HG03342 (cell line): ENCODE measurements around the gene MMP23B.

Source experiments
- ATAC-seq: cut with Tn5 transposase; IDR thresholded peaks from one replicate; pipeline ENCODE4 v1.9.1; 2021; ENCODE audit warnings: mild to moderate bottlenecking, moderate library complexity; ENCODE audit not compliant: unreplicated experiment

Gene MMP23B

GRCh38 chr1:1602304-1602967 lies 29.5 kb upstream of the MMP23B start:
- no peak for ATAC-seq

DNA sequence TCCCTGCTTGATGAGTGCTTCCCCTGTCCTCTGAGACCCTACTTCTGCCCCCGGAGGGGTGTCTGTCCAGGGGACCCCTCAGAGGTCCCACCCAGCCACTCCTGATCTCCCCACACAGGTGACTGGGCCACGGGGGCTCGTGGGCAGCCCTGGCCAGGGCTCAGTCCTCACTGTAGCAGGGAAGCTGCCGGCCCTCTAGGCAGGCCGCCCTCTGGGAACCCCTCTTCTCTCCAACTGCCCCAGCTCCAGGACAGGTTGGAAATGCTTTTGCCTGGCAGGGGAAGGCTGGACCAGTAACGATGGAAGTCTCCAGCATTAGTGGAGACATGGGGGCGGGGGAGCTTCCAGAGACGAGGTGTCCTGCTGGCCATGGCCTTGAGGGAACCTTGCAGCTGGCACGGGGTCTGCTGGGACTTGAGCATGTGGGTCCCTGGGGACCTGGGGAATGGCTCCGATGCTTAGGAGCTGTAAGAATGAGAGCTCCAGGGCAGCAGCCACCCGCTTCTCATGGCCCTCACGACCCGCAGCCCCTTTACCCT lies 28.9 kb upstream of the MMP23B start:
- ATAC-seq = no peak

DNA sequence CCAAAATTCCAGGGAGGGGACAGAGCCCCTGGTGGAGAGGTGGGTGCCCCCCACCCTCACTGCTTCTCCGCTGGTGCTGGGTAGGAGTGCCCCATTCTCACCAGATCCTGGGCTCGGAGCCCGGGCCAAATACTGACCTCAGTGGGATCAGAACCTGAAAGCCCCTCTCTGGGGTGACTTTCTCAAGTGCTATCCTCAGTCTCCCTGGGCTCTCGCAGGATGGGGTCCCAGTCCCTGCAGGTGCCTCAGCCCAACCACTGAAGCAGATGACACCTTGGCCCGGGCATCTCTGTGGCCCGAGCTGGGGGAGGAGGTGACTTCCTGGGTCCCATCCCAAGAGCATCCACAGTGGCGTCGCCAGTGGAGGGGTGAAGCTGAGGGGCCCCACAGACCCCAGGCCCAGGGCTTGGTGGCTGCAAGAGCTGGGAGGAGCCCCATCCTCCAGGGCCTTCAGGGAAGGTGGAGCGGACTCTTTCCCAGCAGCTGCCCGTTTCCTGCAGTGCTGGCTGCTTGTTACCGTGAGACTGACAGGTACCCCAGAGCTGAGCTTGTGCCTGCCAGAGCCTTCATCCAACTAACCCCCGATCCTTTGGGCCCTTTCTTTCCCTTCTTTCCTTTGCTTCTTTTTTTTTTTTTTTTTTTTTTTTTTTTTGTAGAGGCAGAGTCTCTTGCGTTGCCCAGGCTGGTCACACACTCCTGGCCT lies 28.2 kb upstream of the MMP23B start:
- no peak for ATAC-seq

DNA sequence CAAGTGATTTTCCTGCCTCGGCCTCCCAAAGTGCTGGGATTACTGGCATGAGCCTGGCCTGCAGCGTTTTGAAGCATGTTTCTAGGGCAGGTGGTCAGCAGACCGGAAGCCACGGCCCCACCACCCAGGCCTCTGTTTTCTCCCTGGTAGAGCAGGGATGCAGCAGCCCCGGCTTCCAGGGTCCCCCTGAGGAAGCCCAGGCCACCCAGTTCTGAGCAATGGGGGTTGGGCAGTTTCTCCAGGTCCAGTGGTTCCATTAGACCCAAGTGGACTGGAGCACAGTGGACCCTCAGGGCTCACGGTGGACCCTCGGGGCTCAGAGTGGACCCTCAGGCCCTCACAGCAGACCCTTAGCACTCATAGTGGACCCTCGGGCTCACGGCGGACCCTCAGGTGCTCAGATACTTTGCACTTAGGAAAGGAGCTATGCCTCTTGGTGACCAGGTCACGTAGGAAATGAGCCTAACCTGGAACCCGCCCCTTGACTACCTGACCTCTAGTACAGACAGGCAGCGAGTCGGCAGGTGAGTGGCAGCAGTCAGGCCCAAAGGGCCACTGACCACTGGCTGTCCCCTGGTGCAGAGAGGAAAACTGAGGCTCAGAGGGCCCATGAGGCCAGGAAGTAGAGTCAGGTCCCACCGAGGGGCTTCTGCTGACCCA lies 27.5 kb upstream of the MMP23B start:
- no peak for ATAC-seq

DNA sequence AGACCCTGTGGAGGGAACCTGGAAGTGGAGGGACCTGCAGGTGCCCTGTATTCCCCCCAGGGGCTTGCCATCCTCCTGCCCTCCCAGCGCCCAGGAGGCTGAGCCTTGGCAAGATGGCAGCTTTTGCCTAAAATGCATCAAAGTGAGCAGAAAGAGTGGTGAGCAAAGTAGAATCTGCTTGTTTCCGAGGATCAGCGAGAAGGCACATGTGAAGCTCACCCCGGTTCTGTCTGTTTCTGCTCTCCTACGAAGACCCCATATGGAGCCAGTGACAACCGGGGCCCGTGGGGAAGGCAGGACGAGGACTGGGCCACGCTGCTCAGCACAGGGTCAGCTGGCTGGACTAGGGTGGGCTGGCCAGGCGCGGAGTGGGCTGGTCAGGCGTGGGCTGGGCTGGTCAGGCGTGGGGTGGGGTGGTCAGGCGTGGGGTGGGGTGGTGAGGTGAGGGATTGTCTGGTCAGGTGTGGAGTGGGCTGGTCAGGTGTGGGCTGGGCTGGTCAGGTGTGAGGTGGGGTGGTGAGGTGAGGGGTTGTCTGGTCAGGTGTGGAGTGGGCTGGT lies 26.9 kb upstream of the MMP23B start:
- no peak for ATAC-seq

DNA sequence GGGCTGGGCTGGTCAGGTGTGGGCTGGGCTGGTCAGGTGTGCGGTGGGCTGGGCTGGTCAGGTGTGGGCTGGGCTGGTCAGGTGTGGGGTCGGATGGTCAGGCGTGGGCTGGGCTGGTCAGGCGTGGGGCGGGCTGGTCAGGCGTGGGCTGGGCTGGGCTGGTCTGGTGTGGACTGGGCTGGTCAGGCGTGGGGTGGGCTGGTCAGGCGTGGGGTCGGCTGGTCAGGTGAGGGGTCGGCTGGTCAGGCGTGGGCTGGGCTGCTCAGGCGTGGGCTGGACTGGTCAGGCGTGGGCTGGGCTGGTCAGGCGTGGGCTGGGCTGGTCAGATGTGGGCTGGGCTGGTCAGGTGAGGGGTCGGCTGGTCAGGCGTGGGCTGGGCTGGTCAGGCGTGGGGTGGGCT lies 26.2 kb upstream of the MMP23B start:
- no peak for ATAC-seq

GRCh38 chr1:1606232-1606631 lies 25.7 kb upstream of the MMP23B start:
- ATAC-seq = no peak

- no peak for ATAC-seq
These were observed 22.0 kb upstream of the MMP23B start for GRCh38 chr1:1609822-1610485.

GRCh38 chr1:1610796-1611195 lies 21.2 kb upstream of the MMP23B start:
- no peak for ATAC-seq

GRCh38 chr1:1612104-1612400 lies 19.9 kb upstream of the MMP23B start:
- no peak for ATAC-seq

DNA sequence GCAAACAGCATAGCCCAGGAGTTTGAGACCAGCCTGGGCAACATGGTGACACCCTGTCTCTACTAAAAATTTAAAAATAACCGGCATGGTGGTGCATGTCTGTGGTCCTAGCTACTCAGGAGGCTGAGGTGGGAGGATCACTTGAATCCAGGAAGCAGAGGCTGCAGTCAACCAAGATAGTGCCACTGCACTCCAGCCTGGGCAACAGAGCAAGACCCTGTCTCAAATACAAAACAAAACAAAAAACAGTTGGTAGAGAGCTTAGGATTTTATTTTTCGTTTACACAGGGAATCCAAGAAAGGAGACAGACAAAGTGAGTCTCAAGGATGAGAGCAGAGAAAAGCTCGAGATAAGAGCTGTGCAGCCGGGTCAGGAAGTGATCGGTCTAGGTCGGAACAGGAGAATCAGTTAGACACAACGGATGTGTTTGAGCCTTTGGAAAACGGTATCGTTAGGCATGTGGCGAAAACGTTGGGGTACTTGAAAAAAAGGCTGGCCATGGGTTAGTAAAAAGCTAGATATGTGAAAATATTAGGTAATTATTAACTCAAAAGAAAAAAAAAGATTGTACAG lies 18.4 kb upstream of the MMP23B start:
- no peak for ATAC-seq

DNA sequence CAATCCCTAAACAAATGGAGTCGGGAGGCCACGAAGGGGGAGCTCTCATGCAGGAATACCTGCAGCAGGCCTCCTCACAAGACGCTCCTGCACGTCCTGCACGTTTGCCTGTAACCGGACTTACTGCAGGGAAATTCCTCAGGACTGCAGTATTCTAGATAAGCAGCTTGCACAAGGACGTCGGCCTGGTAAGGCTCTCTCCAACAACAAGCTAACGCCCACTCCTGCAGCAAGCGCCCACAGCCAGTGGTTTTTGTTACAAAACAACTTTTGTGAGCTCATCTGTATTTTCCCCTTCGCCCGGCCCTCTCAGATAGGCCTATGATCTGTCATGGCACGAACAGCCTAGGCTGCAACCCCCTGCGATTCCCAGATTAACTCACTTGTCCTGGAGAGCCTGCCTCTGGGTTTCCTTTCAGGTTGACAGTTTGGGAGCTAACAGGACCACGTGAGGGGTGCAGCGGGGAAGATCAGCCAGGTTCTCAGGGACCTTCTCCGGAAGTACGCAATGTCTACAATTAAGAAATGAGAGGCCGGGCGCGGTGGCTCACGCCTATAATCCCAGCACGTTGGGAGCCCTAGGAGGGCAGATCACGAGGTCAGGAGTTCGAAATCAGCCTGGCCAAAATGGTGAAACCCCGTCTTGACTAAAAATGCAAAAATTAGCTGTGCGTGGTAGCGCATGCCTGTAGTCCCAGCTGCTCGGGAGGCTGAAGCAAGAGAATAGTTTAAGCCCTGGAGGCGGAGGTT lies 17.6 kb upstream of the MMP23B start:
- no peak for ATAC-seq

DNA sequence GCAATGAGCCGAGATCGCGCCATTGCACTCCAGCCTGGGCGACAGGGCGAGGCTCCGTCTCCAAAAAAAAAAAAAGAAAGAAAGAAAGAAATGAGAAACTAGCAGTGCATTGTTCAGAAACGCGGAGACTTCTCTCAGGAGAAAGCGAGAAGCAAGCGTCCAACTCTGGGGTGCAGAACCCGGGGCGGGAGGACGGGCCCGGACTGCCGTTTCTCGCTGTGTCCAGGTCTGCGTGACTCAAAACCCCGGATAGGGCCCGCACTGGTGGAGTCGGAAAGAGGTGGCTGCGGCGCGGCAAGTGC lies 17.1 kb upstream of the MMP23B start:
- no peak for ATAC-seq

DNA sequence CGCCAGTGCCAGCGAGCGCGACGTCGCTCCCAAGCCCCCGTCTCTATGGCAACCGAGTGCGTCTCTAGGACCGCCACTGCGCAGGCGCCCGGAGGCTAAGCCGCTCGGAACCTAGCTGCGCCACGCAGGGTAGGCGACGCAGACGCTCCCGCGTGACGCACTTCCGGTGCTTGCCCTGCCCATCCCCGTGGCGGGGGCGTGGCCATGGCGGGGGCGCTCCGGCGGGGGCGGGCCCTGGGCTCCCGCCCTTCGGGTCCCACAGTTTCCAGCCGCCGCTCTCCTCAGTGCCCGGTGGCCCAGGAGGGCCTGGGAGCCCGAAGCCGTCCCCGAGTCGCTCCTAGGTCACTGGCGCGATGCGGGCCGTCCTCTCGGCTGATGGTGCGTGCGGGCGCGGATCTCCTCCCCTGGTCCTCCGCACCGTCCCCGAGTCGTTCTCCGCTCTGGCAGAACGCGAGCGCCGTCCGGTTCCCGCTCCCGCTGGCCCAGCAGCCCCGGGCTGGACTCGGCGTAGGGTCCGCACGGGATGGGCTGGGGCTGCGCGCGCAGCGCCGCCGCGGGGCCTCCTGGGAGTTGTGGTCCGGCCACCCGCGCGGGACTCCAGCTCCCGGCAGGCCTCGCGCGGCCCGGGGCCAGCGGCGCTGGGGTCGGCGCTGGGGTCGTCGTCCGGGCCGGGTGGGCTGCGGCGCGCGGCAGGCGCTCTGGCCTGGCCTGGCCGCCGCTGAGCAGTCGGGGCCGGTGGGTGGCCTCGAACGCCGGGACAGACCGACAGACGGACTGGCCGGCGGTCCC lies 16.5 kb upstream of the MMP23B start, which contains the start of gene MIB2:
Gene MIB2 (plus strand): TSS at position 245 of the 789 bp plus-strand sequence. CDS start 7,953 bp downstream, outside the sequence.
- ATAC-seq = peak; percentile 79

DNA sequence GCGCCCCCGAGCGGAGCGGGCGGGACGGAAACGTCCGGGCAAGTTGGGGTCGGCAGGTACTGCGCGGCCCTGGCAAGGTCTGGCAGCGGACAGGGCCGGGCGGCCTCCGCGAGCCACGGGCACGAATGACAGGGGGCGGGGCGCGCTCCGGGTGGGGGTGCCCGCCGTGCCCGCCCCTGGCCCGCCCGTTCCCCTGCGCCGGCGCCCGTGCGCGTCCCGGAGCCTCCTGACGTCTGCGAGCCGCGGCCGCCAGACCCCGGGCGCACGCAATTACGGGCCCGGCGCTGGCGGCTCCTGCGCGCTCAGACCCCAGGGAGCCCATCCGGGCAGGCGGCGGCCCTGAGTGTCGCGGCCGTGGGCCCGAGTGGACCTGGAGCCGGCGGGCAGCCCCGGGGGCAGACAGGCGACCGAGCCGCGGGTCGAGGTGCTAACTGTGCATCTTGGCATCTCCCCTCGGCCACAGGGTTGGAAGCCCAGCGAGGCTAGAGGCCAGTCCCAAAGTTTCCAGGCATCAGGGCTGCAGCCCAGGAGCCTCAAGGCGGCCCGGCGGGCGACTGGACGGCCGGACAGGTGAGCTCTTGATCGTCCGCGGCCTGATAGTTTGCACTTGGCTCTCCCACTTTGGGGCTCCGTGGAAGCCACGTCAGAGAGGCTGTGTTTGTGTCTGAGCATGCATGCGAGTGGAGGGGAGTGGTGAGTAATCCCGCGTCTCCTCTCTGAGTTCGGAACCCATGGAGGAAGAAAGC lies 15.8 kb upstream of the MMP23B start:
- ATAC-seq = peak; percentile 21

DNA sequence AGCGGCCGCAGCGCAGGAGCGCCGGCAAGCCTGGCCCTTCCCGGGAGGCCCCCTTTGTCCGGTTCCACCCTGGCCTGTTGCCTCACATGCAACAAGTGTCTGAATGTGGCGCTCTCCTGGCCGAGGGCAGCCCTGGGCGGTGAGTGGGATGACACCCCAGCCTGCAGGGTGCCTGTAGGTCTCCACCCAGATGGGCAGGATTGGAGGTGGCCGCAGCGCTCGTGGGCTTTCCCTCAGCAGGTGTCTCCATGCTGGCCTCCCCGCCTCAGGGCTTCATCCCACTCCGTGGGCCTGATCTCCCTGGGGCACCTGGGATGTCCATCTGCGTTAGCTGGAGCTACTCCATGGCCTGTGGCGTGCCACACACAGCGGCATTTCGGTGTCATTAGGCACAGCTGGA lies 15.1 kb upstream of the MMP23B start:
- ATAC-seq = no peak

DNA sequence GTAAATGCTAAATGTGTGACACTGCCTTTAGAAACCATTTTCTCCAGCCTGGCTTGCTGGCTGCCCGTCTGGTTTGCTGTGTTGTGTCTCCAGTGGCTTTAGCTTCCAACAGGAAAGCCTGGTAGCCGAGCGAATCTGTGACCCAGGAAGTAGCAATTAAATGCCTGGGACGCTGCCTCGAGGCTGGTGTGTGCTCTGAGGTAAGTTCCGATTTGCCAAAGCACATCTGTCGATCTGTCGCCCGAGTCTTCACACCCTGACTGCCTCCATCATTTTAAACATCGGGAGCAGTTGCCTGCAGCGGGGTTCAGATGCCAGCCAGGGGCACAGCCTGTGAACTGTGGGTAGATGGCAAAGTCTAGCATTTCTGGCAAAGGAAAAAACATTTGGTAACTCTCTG lies 14.5 kb upstream of the MMP23B start:
- no peak for ATAC-seq

GRCh38 chr1:1617925-1618324 lies 14.0 kb upstream of the MMP23B start:
- ATAC-seq = no peak
